ENCODE data around the gene LTF. TPM values are rescaled to one million over a fixed set of nuclear protein-coding genes. Genes with fewer than 3 reads are reported as not detected.

Gene LTF
- total and polyA plus RNA-seq, 8 donors = 6.9 to 21.0 (median 11.2) TPM

GRCh38 chr3:46410669-46411068, 54.0 kb downstream of the LTF start:
- DNase-seq (no peak), FAIRE-seq (no peak), ATAC-seq (no peak)
- Histone ChIP-seq H3K4me3 (no peak overlapping the region), H3K36me3 (no peaks in the 10 kb centered on the region), H3K27ac (no peak overlapping the region), H3K4me1 (peaks cover 0 to 10% (median 4%) of the 10 kb centered on the region in 3 donors), H3K27me3 (no peaks in the 10 kb centered on the region), H3K9me3 (no peaks in the 10 kb centered on the region)
- intact Hi-C loops (cut with DNase I) = no loop called here
- 90 to 98% methylated on average over 2 of the region's 2 CpGs for WGBS, 2 donors
- no peak for TF ChIP-seq CTCF (IDR thresholded peaks at IDR 0.05)

DNA sequence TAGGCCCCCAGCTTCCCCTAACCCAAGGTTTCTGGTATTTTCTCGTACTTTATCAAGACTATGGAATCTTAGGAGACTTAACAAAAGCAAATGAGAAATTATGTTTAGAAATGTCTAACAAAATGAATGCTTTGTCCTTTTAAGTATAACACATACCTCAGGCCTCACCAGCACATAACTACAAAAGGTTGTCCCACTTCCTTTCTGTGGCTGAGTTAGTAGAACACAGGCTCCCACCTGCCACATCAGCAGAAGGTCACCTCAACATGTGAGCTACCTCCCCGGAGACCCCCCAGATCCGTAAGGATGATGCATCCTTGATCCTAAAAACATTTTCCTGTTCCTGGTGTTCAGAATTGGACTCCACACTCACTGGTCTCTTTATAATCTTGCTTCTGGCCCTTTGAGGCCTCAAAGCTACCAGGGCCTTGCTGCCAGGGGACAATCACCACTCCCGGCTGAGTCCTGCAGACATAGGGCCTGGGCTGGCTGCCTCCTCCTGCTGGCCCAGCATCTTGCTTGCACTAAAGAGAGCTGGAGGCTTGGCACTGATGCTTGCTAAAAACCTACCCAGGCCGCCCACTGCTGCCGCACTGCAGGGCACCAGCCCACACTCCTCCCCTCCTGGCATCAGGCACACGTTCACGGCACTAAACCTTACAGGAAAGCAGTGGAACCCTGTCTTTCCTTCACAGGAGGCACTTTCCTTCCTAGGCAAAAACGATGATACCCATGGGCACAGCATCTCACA, 54.8 kb downstream of the LTF start:
- intact Hi-C loops (cut with DNase I) = no loop called here
- no peaks in the 10 kb centered on the region for H3K9me3 ChIP-seq
- no peak for TF ChIP-seq CTCF (IDR thresholded peaks at IDR 0.05)
- no peak overlapping the region for H3K4me3 ChIP-seq
- no peaks in the 10 kb centered on the region for H3K36me3 ChIP-seq
- FAIRE-seq = no peak
- H3K27ac ChIP-seq = no peak overlapping the region
- ATAC-seq = no peak
- no peaks in the 10 kb centered on the region for H3K27me3 ChIP-seq
- peaks cover 0 to 18% (median 4%) of the 10 kb centered on the region in 3 donors for H3K4me1 ChIP-seq
- 86 to 93% methylated on average over 9 of the region's 9 CpGs for WGBS, 2 donors
- no peak for DNase-seq

DNA sequence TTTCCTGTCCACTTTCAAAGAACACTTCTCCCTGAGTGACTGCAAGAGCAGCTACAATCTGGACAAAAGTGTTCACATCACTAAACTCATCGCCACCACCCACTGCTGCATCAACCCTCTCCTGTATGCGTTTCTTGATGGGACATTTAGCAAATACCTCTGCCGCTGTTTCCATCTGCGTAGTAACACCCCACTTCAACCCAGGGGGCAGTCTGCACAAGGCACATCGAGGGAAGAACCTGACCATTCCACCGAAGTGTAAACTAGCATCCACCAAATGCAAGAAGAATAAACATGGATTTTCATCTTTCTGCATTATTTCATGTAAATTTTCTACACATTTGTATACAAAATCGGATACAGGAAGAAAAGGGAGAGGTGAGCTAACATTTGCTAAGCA, 55.9 kb downstream of the LTF start:
- WGBS, 2 donors = 87 to 90% methylated on average over 7 of the region's 7 CpGs

GRCh38 chr3:46407970-46408369, 56.7 kb downstream of the LTF start:
- Histone ChIP-seq H3K36me3 (no peaks in the 10 kb centered on the region), H3K27ac (no peak overlapping the region), H3K4me3 (peak overlapping the region in 1 of 4 donors; percentile 24), H3K27me3 (no peaks in the 10 kb centered on the region), H3K9me3 (no peaks in the 10 kb centered on the region), H3K4me1 (peaks cover 0 to 21% (median 4%) of the 10 kb centered on the region in 3 donors)
- ATAC-seq (no peak), DNase-seq (no peak), FAIRE-seq (no peak)
- 66 to 76% methylated on average over 7 of the region's 7 CpGs for WGBS, 2 donors
- no peak for TF ChIP-seq CTCF (IDR thresholded peaks at IDR 0.05)
- intact Hi-C loops (cut with DNase I) = no loop called here

More for the DNA sequence above, 55.9 kb downstream of the LTF start:
- TF ChIP-seq CTCF (IDR thresholded peaks at IDR 0.05) = no peak
- Histone ChIP-seq H3K4me3 (no peak overlapping the region), H3K27ac (no peak overlapping the region), H3K27me3 (no peaks in the 10 kb centered on the region), H3K9me3 (no peaks in the 10 kb centered on the region), H3K4me1 (peaks cover 0 to 21% (median 4%) of the 10 kb centered on the region in 3 donors), H3K36me3 (no peaks in the 10 kb centered on the region)
- no peak for ATAC-seq
- FAIRE-seq = no peak
- DNase-seq = no peak
- intact Hi-C loops (cut with DNase I) = no loop called here

All from pancreas (tissue), 10 donors.